ENCODE results near the gene PSMA6. TPM values are rescaled to one million over a fixed set of nuclear protein-coding genes. Genes with fewer than 3 reads are reported as not detected.

The PSMA6 gene
- polyA plus RNA-seq, 1 experiment, result 300 TPM

- Histone ChIP-seq H3K9me3 (ENCODE audit: control insufficient read depth, insufficient read depth, low read length) (no peaks in the 10 kb centered on the region), H3K27me3 (ENCODE audit: control insufficient read depth, insufficient read depth, low read length) (no peaks in the 10 kb centered on the region), H3K4me3 (ENCODE audit: low read depth, low read length) (no peak overlapping the region), H3K27ac (ENCODE audit: low read depth, low read length) (no peak overlapping the region)
- no peak for DNase-seq (ENCODE audit: low read depth, low spot score)
- no peak for TF ChIP-seq CTCF (IDR thresholded peaks at IDR 0.05; ENCODE audit: low read depth, low read length)
- ChIA-PET CTCF (interaction anchor here (0.9 kb wide), 1 partner anchor 87 kb away, joined by 4 read pairs; no protein-coding TSS in a partner anchor), POLR2A (no interaction called here)
Measured at GRCh38 chr14:35301735-35302528, 9.8 kb downstream of the PSMA6 start.

- no peak for DNase-seq (ENCODE audit: low read depth, low spot score)
- ChIA-PET CTCF (no interaction called here), POLR2A (no interaction called here)
- no peak overlapping the region for H3K4me3 ChIP-seq (ENCODE audit: low read depth, low read length)
- no peaks in the 10 kb centered on the region for H3K9me3 ChIP-seq (ENCODE audit: control insufficient read depth, insufficient read depth, low read length)
- no peak for TF ChIP-seq CTCF (IDR thresholded peaks at IDR 0.05; ENCODE audit: low read depth, low read length)
- H3K27me3 ChIP-seq (ENCODE audit: control insufficient read depth, insufficient read depth, low read length), result no peaks in the 10 kb centered on the region
- H3K27ac ChIP-seq (ENCODE audit: low read depth, low read length), result no peak overlapping the region
Measured at GRCh38 chr14:35303149-35303935, 11.2 kb downstream of the PSMA6 start.

GRCh38 chr14:35304812-35305462, 12.8 kb downstream of the PSMA6 start:
- H3K9me3 ChIP-seq (ENCODE audit: control insufficient read depth, insufficient read depth, low read length), result no peaks in the 10 kb centered on the region
- H3K4me3 ChIP-seq (ENCODE audit: low read depth, low read length), result no peak overlapping the region
- H3K27me3 ChIP-seq (ENCODE audit: control insufficient read depth, insufficient read depth, low read length), result no peaks in the 10 kb centered on the region
- POLR2A ChIA-PET, result interaction anchor here (0.7 kb wide), 1 partner anchor 99 kb away, joined by 4 read pairs; no protein-coding TSS in a partner anchor
- no peak for DNase-seq (ENCODE audit: low read depth, low spot score)
- no peak for TF ChIP-seq CTCF (IDR thresholded peaks at IDR 0.05; ENCODE audit: low read depth, low read length)
- CTCF ChIA-PET, result no interaction called here
- no peak overlapping the region for H3K27ac ChIP-seq (ENCODE audit: low read depth, low read length)

- no peak for TF ChIP-seq CTCF (IDR thresholded peaks at IDR 0.05; ENCODE audit: low read depth, low read length)
- ChIA-PET CTCF (no interaction called here), POLR2A (interaction anchor here (1.7 kb wide), 1 partner anchor 99 kb away, joined by 4 read pairs; the partner anchor contains the start of gene NFKBIA)
- no peak overlapping the region for H3K27ac ChIP-seq (ENCODE audit: low read depth, low read length)
- DNase-seq (ENCODE audit: low read depth, low spot score), result no peak
- H3K27me3 ChIP-seq (ENCODE audit: control insufficient read depth, insufficient read depth, low read length), result no peaks in the 10 kb centered on the region
- no peaks in the 10 kb centered on the region for H3K9me3 ChIP-seq (ENCODE audit: control insufficient read depth, insufficient read depth, low read length)
- H3K4me3 ChIP-seq (ENCODE audit: low read depth, low read length), result no peak overlapping the region
Measured at GRCh38 chr14:35305633-35306032, 13.5 kb downstream of the PSMA6 start.

All from AG04450 (cell line).